ENCODE measurements around the gene TRPC4AP. TPM values are rescaled to one million over a fixed set of nuclear protein-coding genes. Genes with fewer than 3 reads are reported as not detected.

Gene TRPC4AP
- total and polyA plus RNA-seq, 10 of the 15 experiments (the other 5 are each of a cell fraction or from before 2014, with no cell fraction given): 1.1 to 61.7 (median 41.2) TPM

DNA sequence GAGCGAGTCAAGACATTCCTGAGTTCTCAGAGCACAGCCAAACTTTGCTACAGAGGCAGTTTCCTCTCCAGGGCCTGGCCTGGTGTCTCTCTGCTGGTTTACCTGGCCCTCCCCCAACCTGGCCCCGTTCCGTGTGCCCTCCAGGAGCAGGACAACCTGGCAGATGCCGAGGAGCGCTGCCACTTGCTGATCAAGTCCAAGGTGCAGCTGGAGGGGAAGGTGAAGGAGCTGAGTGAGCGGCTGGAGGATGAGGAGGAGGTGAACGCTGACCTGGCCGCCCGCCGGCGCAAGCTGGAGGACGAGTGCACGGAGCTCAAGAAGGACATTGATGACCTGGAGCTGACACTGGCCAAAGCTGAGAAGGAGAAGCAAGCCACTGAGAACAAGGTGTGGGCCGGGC lies 97.4 kb downstream of the TRPC4AP start:
- no peak for DNase-seq (ENCODE audit: low read depth, low spot score)
- no TSS peak for BruUV-seq (replicated peaks)
- no peak overlapping the region for H3K27ac ChIP-seq (ENCODE audit: control insufficient read depth, insufficient read depth)
- ChIA-PET RAD21 (ENCODE audit: unreplicated experiment) (no interaction called here), POLR2A (no interaction called here), CTCF (no interaction called here), SMC1A (ENCODE audit: uncharacterized antibody, unreplicated experiment) (no interaction called here)
- H4K20me1 ChIP-seq (ENCODE audit: control insufficient read depth, insufficient read depth): no peaks in the 10 kb centered on the region
- H3K9ac ChIP-seq (ENCODE audit: control insufficient read depth, insufficient read depth, low read length): no peak overlapping the region
- no peaks in the 10 kb centered on the region for H3K27me3 ChIP-seq (replicated peaks in 1 of 2; ENCODE audit: control insufficient read depth in 2 of 2, insufficient read depth in 2 of 2, low read length in 1 of 2)
- H3K4me2 ChIP-seq (ENCODE audit: control insufficient read depth, insufficient read depth): no peak overlapping the region
- no peak overlapping the region for H3K4me3 ChIP-seq
- no peaks in the 10 kb centered on the region for H3K4me1 ChIP-seq (ENCODE audit: control insufficient read depth, insufficient read depth, low read length)
- H3K36me3 ChIP-seq (ENCODE audit: control insufficient read depth in 2 of 2, insufficient read depth in 2 of 2, low read length in 1 of 2): peaks cover 0 to 7% of the 10 kb centered on the region in 2 experiments; a peak in 3 of 4 replicates
- FAIRE-seq: no peak
- no peaks in the 10 kb centered on the region for H3K9me3 ChIP-seq (replicated peaks; ENCODE audit: control insufficient read depth, insufficient read depth, low read length)
- WGBS (ENCODE audit: insufficient coverage, insufficient replicate concordance, low lambda C conversion rate, missing lambda C conversion rate): 93% methylated on average over 14 of the region's 14 CpGs
- in situ Hi-C loops (cut with MboI) (no loop called here), intact Hi-C loops (cut with micrococcal nuclease; ENCODE audit: unreplicated experiment) (no loop called here)
- H2AFZ ChIP-seq (ENCODE audit: control insufficient read depth, low read depth, low read length): no peak overlapping the region
- ATAC-seq: no peak
- H3K79me2 ChIP-seq (ENCODE audit: control insufficient read depth, insufficient read depth, low read length): no peaks in the 10 kb centered on the region
- TF ChIP-seq NFXL1 (IDR thresholded peaks at IDR 0.05; ENCODE audit: borderline replicate concordance) (no peak), EGR1 (IDR thresholded peaks at IDR 0.05; ENCODE audit: borderline replicate concordance in 1 of 2, low read depth in 2 of 2, low read length in 2 of 2) (no peak), CBX5 (IDR thresholded peaks at IDR 0.05; ENCODE audit: low read depth) (no peak), SMC3 (IDR thresholded peaks at IDR 0.05; ENCODE audit: borderline replicate concordance, low read length) (no peak), NBN (IDR thresholded peaks at IDR 0.05) (no peak), YY1 (IDR thresholded peaks at IDR 0.05; ENCODE audit: low read depth, low read length) (no peak), FOXK2 (IDR thresholded peaks at IDR 0.05) (no peak), SUPT20H (IDR thresholded peaks at IDR 0.05; ENCODE audit: borderline replicate concordance, control insufficient read depth, low read depth, low read length) (no peak), KDM1A (IDR thresholded peaks at IDR 0.05; ENCODE audit: borderline replicate concordance) (no peak), CEBPB (IDR thresholded peaks at IDR 0.05; ENCODE audit: borderline replicate concordance in 1 of 2, low read depth in 2 of 2, low read length in 2 of 2) (no peak), MXI1 (IDR thresholded peaks at IDR 0.05; ENCODE audit: low read depth, low read length) (no peak), RFX5 (IDR thresholded peaks at IDR 0.05; ENCODE audit: low read depth, low read length) (no peak)
- TF ChIP-seq, protein P1, sequence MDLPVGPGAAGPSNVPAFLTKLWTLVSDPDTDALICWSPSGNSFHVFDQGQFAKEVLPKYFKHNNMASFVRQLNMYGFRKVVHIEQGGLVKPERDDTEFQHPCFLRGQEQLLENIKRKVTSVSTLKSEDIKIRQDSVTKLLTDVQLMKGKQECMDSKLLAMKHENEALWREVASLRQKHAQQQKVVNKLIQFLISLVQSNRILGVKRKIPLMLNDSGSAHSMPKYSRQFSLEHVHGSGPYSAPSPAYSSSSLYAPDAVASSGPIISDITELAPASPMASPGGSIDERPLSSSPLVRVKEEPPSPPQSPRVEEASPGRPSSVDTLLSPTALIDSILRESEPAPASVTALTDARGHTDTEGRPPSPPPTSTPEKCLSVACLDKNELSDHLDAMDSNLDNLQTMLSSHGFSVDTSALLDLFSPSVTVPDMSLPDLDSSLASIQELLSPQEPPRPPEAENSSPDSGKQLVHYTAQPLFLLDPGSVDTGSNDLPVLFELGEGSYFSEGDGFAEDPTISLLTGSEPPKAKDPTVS (IDR thresholded peaks at IDR 0.05; ENCODE audit: low read depth, low read length): no peak
- TF ChIP-seq, protein P2, sequence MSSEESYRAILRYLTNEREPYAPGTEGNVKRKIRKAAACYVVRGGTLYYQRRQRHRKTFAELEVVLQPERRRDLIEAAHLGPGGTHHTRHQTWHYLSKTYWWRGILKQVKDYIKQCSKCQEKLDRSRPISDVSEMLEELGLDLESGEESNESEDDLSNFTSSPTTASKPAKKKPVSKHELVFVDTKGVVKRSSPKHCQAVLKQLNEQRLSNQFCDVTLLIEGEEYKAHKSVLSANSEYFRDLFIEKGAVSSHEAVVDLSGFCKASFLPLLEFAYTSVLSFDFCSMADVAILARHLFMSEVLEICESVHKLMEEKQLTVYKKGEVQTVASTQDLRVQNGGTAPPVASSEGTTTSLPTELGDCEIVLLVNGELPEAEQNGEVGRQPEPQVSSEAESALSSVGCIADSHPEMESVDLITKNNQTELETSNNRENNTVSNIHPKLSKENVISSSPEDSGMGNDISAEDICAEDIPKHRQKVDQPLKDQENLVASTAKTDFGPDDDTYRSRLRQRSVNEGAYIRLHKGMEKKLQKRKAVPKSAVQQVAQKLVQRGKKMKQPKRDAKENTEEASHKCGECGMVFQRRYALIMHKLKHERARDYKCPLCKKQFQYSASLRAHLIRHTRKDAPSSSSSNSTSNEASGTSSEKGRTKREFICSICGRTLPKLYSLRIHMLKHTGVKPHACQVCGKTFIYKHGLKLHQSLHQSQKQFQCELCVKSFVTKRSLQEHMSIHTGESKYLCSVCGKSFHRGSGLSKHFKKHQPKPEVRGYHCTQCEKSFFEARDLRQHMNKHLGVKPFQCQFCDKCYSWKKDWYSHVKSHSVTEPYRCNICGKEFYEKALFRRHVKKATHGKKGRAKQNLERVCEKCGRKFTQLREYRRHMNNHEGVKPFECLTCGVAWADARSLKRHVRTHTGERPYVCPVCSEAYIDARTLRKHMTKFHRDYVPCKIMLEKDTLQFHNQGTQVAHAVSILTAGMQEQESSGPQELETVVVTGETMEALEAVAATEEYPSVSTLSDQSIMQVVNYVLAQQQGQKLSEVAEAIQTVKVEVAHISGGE (CRISPR knock-in tag; IDR thresholded peaks at IDR 0.05): no peak
- TF ChIP-seq, protein P3, sequence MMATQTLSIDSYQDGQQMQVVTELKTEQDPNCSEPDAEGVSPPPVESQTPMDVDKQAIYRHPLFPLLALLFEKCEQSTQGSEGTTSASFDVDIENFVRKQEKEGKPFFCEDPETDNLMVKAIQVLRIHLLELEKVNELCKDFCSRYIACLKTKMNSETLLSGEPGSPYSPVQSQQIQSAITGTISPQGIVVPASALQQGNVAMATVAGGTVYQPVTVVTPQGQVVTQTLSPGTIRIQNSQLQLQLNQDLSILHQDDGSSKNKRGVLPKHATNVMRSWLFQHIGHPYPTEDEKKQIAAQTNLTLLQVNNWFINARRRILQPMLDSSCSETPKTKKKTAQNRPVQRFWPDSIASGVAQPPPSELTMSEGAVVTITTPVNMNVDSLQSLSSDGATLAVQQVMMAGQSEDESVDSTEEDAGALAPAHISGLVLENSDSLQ (IDR thresholded peaks at IDR 0.05): no peak
- TF ChIP-seq, protein P4, sequence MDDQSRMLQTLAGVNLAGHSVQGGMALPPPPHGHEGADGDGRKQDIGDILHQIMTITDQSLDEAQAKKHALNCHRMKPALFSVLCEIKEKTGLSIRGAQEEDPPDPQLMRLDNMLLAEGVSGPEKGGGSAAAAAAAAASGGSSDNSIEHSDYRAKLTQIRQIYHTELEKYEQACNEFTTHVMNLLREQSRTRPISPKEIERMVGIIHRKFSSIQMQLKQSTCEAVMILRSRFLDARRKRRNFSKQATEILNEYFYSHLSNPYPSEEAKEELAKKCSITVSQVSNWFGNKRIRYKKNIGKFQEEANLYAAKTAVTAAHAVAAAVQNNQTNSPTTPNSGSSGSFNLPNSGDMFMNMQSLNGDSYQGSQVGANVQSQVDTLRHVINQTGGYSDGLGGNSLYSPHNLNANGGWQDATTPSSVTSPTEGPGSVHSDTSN (IDR thresholded peaks at IDR 0.05; ENCODE audit: insufficient replicate concordance, low read depth, low read length): no peak

Measured in GM12878 (cell line).